Dedifferentiated amniotic fluid mesenchymal stem cell (primary cell): Measurements from ENCODE around the gene SRSF3.
"Not testable (repeated sequence)": the region's sequence is repeated elsewhere in the genome, so short reads cannot be mapped to it uniquely, and the experiment has no call there.

ENCODE experiments used
- DNase-seq: peaks from one replicate; pipeline ENCODE4 v3.0.0-alpha.2; 2016; ENCODE audit errors: extremely low spot score

SRSF3 gene

DNA sequence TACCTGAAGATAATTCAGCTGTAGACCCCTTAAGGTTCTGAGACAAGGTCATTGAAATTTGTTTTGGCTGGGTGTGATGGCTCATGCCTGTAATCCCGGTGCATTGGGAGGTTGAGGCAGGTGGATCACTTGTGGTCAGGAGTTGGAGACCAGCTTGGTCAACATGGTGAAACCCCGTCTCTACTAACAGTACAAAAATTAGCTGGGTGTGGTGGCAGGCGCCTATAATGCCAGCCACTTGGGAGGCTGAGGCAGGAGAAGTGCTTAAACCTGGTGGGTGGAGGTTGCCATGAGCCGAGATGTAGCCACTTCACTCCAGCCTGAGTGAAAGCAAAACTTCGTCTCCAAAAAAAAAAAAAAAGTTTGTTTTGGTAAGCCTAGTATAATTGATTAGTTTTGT, 11.0 kb downstream of the SRSF3 start:
- no peak for DNase-seq

DNA sequence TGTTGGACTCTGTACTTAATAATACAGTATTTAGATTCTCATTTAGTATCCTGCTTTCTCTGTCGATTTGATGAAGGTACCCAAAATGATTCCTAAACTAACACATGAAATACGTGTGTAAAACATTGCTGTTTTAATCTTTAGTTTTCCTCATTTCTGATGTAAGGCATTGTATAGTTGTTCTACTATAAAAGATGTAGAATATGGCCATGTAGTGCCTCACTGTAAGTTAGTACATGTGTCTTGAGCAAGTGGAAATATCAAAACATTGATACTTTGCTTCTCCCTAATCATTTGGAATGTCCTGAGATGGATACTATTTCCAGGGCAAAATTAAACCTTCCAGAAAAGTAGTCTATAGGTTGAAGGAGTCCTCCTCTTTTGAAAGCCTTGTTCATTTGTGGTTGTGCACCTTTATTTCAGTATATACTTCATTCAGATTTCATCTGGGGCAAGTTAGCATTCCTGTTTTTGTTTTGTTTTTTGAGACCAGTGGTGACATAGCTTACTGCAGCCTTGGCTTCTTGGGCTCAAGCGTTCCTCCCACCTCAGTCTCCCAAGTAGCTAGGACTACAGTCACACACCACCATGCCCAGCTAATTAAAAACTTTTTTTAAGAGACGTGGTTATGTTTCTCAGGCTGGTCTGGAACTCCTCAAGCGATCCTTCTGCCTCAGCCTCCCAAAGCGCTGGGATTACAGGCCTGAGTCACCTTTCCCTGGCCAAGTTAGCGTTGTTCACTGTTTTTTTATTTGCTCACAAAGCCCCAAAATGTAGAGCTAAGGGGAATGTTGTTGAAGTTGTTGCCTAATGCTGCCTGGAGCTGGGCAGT, 11.6 kb downstream of the SRSF3 start:
- DNase-seq, result no peak

DNA sequence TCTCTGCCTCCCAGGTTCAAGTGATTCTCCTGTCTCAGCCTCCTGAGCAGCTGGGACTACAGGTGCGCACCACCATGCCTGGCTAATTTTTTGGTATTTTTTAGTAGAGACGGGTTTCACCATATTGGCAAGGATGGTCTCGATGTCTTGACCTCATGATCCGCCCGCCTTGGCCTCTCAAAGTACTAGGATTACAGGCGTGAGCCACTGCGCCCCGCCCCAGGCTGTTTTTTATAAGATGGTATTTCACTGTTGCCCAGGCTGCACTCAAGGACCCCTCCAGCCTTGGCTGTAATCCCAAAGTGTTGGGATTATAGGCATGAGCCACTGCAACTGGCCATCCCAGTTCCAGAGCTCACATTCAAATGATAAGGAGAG, 13.1 kb downstream of the SRSF3 start:
- not testable (repeated sequence) for DNase-seq

DNA sequence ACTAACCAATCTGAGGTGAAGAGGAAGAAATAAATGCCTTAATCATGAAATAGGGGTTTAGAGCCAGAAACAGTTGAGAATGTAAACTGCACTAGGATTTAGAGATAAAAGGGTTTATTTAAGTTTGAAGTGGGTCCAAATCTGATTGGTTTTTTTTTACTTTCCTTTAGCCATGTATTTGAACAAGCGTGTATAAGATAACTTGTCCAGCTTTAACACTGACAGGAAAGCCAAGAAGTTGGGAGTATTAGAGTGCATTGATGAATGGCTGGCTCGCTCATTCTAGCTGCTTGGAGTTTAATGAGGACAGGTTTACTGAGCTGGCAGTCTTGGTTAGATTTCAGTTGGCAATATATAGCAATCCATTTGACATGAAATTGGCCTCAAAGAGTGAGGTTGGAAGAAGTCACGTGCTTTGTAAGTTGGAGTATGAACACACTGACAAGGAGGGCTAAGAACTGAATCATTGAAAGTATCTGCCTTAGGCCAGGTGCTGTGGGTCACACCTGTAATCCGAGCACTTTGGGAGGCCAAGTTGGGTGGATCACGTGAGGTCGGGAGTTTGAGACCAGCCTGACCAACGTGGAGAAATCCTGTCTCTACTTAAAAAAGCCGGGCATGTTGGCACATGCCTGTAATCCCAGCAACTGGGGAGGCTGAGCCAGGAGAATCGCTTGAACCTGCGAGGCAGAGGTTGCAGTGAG, 13.7 kb downstream of the SRSF3 start:
- DNase-seq, result no peak

DNA sequence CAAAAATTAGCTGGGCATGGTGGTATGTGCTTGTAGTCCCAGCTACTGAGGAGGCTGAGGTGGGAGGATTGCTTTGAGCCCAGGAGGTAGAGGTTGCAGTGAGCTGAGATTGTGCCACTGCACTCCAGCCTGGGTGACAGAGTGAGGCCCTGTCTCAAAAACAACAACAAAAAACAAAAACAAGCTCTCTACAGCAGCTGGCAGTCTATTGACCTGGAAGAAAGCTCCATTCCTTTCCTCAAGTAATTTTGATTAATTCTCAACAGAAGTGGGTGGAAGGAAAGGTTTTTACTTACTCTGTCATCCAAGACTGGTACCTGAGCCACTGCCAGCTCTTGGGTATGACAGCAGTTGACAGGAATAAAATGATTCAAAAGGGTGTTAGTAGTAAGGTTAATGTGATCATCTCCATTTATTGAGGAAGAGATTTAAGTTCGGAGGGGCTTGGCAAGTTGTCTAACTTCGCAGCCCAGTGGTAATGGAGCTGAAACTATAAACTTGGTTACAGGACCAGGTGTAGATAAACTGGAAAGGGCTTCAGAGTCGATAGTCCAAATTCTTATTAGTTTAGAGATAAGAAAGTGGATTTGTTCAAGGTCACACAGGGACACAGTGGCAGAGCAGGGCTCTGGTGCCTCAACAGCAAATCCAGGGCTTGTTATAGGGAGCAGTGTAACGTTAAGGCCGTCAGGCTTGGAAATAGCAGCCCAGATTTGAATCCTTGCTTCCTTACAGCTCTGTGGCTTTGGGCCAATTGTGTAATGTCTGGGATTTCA, 14.8 kb downstream of the SRSF3 start:
- DNase-seq, result no peak

DNA sequence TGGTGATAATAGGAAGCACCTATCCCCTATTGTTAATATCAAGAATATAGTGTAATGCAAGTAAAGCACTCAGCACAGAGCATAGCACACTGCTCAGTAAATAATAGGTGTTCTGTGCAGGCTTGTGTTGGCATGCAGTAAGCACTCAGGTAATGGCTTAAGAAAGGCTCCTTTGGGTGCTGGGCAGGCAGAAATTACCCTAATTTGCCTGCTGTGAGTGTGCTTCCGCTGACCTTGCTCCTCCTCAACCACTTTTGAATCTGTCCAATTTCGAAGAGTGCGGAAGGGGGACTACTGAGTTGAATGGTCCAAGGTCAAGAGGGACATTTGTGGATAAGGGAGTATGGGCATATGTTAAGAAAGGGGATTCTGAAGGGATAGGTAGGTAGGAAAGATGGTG, 15.4 kb downstream of the SRSF3 start:
- no peak for DNase-seq

DNA sequence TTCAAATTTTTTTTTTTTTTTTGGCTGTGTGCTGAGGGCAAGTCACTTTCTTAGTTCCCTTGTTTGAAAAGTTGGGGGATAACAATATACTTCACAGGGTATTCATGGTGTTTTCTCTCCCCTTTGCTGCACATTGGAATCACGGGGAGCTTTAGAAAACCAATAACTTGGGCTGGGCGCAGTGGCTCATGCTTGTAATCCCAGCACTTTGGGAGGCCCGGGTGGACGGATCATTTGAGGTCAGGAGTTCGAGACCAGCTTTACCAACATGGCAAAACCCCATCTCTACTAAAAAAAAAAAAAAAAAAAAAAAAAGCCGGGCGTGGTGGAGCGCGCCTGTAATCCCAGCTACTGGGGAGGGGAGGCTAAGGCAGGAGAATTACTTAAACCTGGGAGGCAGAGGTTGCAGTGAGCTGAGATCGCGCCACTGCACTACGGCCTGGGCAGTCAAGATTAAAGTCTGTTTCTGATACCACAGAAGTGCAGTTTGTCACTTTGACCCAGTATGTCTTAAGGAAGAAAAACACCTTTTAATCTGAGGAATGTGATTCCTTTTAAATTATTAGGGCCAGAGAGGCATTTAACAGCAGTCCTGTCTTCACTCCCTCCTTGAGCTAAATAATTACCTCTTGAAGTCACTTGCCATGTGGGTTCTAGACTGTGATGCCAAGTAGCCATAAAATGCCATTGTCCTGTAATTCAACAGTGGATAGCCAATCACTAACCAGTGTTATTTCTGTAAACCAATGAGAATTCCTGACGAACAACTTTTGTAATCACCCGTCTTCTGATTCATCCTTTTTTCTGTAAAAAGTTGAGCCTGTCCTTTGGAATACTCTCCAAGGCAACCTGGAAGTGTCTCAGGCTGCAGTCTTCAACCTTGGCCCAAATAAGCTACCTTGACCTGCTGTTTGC, 16.1 kb downstream of the SRSF3 start:
- no peak for DNase-seq

DNA sequence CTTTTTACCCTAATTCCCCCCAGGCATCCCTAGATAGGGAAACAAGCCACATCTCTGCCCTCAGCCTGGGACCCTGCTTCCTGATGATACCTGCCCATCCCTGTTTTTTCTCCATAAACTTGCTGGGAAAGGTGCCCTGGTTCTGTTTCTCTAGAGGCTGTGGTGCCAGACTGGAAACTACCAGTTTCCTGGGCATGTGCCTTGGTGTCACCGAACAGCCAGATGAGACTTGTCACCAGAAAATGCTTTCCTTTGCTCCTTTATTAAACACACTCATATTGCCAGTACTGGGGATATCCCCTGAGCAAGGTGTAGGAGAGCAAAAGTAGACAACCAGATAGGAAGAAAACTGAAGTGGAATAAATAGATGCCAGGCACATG, 16.8 kb downstream of the SRSF3 start:
- no peak for DNase-seq

DNA sequence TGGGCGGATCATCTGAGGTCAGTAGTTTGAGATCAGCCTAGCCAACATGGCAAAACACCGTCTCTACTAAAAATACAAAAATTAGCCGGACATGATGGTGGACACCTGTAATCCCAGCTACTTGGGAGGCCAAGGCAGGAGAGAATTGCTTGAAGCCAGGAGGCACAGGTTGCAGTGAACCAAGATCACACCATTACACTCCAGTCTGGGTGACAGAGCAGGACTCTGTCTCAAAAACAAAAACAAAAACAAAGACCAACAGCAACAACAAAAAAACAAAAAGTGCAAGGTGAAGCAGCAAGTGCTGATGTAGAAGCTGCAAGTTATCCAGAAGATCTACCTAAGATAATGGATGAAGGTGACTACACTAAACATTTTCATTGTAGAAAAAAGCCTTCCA, 17.5 kb downstream of the SRSF3 start:
- DNase-seq, result not testable (repeated sequence)

DNA sequence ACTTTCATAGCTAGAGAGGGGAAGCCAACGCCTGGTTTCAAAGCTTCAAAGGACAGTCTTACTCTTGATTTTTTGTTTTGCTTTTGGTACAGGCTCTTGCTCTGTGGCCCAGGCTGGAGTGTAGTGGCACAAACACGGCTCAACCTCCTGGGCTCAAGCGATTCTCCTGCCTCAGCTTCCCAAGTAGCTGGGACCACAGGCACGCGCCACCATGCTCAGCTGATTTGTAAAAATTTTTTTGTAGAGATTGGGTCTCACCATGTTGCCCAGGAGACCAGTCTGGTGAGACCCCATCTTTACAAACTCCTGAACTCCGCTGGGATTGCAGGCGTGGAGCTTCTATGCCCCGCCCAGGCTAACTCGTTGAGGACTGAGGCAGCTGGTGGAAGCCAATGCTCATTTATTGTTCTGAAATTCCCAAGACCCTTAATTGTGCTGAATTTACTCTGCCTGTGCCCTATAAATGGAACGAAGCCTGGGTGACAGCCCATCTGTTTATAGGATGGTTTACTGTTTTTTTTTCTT, 18.0 kb downstream of the SRSF3 start:
- DNase-seq, result no peak

DNA sequence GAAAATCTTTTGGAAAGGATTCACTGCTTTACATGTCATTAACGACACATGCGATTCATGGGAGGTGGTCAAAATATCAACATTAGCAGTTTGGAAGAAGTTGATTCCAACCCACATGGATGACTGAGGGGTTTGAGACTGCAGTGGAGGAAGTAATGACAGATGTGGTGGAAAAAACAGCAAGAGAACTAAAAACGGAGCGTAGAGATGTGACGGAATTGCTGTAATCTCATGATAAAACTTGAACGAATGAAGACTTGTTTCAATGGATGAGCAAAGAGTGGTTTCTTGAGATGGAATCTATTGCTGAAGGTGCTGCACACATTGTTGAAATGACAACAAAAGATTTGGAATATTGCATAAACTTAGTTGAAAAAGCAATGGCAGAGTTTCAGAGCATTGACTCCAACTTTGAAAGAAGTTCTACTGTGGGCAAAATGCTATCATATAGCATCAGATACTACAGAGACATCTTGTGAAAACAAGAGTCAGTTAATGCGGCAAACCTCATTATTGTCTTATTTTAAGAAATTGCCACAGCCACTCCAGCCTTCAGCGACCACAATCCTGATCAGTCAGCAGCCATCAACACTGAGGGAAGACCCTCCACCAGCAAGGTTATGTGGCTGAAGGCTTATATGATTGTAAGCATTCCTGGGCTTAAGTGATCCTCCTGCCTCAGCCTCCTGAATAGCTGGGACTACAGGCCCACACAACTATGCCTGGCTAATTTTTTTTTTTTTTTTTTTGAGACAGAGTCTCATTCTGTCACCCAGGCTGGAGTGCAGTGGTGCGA, 19.2 kb downstream of the SRSF3 start:
- no peak for DNase-seq

DNA sequence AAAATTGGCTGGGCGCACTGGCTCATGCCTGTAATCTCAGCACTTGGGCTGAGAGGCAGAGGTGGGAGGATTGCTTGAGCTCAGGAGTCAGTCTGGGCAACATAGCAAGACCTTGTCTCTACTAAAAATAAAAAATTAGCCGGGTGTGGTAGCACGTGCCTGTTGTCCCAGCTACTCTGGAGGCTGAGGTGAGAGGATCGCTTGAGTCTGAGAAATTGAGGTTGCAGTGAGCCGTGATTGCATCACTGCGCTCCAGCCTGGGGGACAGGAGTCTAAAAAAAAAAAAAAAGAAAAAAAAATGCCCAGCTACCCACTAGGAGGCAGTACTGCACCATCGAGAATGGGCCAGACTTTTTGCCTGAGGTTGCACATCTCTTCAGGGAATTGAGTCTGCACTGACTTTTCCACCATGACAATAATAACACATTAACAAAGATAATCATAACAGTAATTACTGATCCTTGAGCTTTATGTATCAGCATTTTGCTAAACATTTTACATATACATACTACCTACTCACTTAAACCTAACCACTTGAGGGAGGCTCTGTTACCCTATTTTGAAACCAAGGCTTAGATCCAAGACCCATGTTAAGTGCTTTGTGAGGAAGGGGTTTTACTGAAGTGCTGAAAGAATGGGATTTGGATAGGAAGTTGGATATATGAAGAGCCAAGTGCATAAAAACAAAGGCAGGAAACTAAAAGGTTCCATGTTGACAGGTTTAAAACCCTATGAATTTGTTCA, 21.0 kb downstream of the SRSF3 start:
- peak; percentile 52 for DNase-seq

DNA sequence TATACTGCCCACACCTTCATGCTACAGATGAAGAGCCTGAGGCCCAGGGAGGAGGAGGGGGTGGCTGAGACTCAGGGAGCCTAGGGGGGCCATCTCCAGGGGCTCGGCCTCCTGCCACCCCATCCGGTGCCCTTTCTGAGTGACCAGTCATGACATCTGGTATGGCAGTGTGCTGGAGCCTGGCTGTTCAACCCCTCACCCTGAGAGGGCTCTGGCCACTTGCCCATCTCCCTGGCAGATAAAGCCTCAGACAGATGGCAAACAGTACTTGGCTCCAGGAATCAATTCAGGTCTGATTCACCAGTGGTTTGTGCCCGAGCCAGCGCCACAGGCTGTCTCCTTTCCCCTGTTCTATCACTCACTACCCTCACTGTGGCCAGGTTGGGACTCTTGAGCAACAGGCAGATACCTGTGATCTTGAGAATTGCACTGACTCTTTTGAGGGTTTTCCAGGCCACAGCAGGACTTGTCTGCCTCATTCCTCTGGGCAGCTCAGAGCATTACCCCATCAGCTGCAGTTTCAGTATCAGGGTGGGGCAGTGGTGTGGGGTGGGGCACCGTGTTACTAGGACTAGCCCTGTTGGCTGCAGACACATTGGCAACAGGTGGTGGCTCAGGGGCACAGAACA, 22.8 kb downstream of the SRSF3 start:
- DNase-seq, result no peak

DNA sequence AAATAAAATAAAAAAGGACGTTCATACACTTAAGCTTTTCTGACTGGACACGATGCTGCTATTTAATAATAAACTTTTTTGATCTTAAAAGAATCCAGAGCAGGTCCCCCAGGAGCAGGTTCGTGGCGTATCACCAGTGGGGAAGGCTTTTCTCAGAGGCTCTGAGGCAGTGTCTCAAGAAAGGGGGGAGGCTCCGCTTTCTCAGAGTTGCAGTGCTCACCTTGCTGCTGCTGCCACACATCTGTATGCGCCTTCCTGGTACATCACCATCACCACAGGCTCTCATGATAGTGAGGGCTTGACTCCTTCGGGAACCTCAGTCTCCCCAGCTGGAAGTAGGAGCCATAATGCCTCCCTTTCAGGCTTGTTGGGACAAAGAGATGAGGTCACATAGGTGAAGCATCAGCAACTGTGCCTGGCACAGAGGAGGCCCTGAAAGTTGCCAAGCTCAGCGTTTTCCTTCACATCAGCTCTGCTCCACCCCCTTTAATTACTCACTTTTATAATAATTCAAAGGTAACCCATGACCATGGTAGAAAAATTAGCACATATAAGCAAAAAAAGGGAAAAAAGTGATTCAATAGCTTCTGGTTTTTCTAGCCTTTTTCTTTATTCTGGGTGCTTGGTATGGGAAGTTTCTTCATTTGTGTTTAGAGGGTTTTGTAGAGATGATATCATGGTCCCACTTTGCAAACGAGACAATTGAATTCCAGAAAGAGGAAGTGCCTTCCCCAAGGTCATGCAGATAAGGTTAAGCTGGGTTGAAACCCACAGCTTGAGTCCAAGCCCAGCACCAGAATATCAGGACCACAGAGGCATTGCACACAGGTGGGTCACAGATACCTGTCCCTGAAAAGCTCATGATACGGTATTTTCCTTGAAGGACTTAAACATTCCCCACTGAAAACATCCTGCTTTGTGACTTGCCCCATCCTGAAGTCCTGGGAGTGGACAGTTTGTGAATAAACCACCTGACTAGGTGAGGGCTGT, 24.5 kb downstream of the SRSF3 start:
- DNase-seq, result no peak

DNA sequence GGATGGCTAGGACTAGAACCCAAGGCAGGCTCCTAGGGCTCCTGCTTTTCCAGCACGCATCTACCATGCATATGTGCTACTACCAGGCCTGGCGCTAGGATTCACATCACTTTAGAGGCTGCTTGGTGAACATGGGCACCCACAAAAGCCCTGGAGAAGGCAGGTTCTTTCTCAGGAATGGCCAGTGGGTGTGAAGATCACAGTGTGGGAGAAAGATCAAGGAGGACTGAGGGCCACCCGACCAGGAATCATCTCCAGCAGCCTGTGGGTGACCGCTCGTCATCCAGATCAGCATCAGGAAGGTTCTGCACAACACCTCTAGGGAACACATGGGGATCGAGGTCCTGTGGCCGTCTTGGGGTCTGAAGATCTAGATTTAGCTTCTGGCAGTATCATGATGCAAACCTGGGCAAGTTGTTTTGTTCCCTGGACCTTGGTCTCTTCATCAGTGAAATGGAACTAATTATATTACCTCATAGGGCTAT, 27.3 kb downstream of the SRSF3 start:
- no peak for DNase-seq

DNA sequence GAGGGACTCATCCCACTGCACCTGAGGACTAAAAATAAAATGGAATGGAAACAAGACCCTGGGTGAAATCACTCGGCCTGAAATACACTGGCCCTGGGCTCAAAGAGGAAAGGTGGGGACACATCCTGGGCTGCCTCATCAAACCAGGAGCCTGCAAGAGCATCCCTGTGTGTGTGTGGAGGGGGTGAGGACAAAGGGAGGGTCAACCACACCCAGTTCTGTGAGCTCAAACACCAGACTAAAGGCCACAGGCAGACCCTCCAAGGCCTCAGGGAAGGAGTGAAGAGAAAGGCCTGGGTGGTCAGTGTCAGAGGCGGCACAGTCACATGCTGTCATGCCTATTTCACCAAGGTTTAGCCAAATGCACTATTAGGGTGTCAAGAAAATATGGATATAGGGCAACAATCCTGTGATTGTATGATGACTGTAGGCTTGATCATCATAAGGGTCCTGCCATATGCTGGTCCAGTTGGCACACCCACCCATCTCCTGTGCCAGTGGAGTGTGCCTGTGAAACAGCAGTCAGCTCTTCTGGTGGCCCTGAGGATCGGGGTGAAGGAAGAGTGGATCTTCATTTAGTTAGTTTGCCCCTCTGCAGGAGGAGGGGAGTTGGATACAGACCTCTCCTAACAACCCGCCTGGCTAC, 28.9 kb downstream of the SRSF3 start:
- no peak for DNase-seq
